C4-2B (cell line): Measurements from ENCODE around the gene CAMLG.

Experiments used
- ZFX ChIP-seq: fragments of 450-650 bp; IDR thresholded peaks from 2 replicates; pipeline ENCODE4 v1.6.1; 2017
- TF ChIP-seq, protein P1 (sequence below): fragments of 450-650 bp; conservative IDR thresholded peaks from 2 replicates; pipeline ENCODE4 v1.5.1; 2017; ENCODE audit warnings: mild to moderate bottlenecking

DNA sequence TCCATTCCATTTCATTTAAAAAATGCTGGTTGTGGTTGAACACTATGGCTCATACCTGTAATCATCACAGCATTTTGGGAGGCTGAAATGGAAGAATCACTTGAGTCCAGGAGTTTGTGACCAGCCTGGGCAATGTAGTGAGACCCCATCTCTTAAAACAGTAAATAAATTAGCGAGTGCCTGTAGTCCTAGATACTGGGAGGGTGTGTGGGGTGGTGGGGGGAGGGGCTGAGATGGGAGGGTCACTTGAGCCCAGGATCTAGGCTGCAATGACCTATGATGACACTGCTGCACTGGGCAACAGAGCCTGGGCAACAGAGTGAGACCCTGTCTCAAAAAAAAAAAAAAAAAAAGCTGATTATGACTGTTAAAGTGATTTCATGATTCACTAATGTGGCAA is 49.3 kb downstream of the CAMLG start:
- TF ChIP-seq, protein P1, sequence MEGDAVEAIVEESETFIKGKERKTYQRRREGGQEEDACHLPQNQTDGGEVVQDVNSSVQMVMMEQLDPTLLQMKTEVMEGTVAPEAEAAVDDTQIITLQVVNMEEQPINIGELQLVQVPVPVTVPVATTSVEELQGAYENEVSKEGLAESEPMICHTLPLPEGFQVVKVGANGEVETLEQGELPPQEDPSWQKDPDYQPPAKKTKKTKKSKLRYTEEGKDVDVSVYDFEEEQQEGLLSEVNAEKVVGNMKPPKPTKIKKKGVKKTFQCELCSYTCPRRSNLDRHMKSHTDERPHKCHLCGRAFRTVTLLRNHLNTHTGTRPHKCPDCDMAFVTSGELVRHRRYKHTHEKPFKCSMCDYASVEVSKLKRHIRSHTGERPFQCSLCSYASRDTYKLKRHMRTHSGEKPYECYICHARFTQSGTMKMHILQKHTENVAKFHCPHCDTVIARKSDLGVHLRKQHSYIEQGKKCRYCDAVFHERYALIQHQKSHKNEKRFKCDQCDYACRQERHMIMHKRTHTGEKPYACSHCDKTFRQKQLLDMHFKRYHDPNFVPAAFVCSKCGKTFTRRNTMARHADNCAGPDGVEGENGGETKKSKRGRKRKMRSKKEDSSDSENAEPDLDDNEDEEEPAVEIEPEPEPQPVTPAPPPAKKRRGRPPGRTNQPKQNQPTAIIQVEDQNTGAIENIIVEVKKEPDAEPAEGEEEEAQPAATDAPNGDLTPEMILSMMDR, result no peak
- TF ChIP-seq ZFX, result no peak
